Measurements from ENCODE around the gene PPP6R2.

The PPP6R2 gene

GRCh38 chr22:50483977-50484853 is 141.1 kb downstream of the PPP6R2 start:
- DNase-seq (ENCODE audit: low spot score) = no peak

- no peak for DNase-seq (ENCODE audit: low spot score)
Measured at GRCh38 chr22:50485221-50486131, 142.3 kb downstream of the PPP6R2 start.

- DNase-seq (ENCODE audit: low spot score) = no peak
Measured at GRCh38 chr22:50486561-50487289, 143.6 kb downstream of the PPP6R2 start, which contains the start of gene MIOX. TSS of gene MIOX (plus strand) at chr22:50486859. CDS start at chr22:50486898, 39 bp downstream.

- DNase-seq (ENCODE audit: low spot score) = no peak
Measured at GRCh38 chr22:50487290-50488005, 144.3 kb downstream of the PPP6R2 start.

- no peak for DNase-seq (ENCODE audit: low spot score)
Measured at GRCh38 chr22:50488006-50488677, 145.0 kb downstream of the PPP6R2 start.

- no peak for DNase-seq (ENCODE audit: low spot score)
Measured at GRCh38 chr22:50488886-50489285, 145.8 kb downstream of the PPP6R2 start.

GRCh38 chr22:50489363-50490243 is 146.5 kb downstream of the PPP6R2 start:
- DNase-seq (ENCODE audit: low spot score) = no peak

GRCh38 chr22:50490531-50491308 is 147.6 kb downstream of the PPP6R2 start:
- DNase-seq (ENCODE audit: low spot score) = no peak

All from iPS-NIHi11 (cell line).